ENCODE measurements around the gene KAT8.
"Not testable (repeated sequence)": the region's sequence is repeated elsewhere in the genome, so short reads cannot be mapped to it uniquely, and the experiment has no call there.

DNA sequence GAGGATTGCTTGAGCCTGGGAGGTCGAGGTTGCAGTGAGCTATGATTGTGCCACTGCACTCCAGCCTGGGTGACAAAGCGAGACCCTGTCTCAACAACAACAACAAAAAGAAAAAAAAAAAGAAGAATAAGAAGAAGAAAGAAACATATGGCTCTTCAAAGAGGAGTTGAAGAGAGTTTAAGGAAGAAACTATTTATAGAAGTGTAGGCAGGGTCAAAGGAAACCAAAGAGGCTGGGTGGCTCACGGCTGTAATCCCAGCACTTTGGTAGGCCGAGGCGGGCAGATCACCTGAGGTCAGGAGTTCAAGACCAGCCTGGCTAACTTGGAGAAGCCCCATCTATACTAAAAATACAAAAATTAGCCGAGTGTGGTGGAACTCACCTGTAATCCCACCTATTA, 33.5 kb downstream of the KAT8 start:
- not testable (repeated sequence) for TF ChIP-seq CTCF, POLR2A, POLR2AphosphoS5, EP300 (IDR thresholded peaks at IDR 0.05)

Data from stomach (tissue), 4 donors.